ENCODE results near the gene DCAF5.
"Not testable (repeated sequence)": the region's sequence is repeated elsewhere in the genome, so short reads cannot be mapped to it uniquely, and the experiment has no call there.

DCAF5 gene

GRCh38 chr14:69101331-69101826, 51.5 kb downstream of the DCAF5 start:
- DNase-seq (ENCODE audit: low read depth in 1 of 2, low spot score in 1 of 2) = no peak

- no peak for DNase-seq (ENCODE audit: low read depth in 1 of 2, low spot score in 1 of 2)
Measured at GRCh38 chr14:69097974-69098373, 54.9 kb downstream of the DCAF5 start.

DNA sequence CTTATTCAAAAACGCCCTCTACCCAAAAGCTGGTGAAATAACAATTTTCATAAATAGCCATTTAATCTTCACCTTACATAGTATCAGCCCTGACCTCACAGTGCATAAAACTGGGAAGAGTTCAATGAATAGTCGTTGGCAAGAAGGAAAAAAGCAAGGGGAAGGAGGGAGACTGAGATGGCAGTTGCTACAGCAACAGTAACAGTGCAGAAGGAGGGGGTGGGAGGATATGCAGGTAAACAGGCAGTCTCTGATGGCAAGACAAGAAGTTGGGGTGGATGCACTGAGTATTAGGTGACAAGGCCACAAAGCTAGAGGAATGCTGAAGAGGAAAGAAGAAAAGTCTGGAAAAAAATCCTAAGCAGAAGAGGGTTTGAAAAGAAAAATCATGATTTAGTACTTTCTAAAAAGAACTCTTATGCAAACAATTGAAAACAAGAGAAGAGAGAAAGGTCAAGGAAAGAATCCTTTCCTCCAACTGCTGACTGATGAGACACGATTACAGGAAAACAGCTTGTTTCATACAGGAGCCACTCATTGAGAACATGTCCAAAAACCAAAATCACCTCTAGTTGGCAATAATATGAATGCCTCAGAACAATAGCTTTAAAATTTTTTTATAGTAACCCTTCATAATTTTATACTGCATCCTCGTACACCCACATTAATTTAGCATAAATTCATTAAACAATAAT, 56.0 kb downstream of the DCAF5 start:
- no peak for DNase-seq (ENCODE audit: low read depth in 1 of 2, low spot score in 1 of 2)

DNA sequence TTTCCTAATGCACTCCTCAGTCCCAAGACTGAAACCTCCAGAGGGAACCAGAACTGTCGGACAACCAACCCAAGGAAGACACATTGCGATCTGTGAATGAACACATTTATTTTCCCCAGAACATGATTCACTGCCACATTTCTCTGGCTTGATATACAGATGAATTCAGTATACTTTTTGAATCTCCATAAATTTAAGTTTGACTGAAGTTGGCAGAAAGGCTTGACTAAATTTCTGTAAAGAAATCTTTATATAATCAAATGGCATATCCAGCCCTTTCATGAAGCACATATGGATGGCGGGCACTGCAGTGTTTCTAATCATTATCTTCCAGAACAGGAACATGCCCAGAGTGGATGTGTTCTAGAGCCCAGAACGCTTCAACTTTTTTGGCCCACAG, 56.7 kb downstream of the DCAF5 start:
- DNase-seq (ENCODE audit: low read depth in 1 of 2, low spot score in 1 of 2) = no peak

DNA sequence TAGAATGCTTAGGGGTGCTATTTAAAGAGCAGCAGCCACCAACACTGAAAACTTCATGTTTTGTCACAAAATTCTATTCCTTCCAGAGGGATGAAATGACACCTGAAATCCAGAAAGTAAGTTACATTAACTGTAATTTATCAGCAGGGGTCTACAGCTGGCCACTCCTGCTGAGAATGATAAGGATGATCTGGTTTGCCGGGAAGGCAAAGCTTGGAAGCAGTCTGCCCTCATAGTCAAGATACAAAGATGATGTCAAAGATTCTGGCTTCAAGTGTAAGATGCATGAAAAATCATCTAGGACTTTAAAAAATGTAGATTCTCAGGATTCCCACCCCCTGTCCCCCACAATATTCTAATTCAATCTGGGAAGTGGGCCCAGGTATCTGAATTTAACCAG, 58.4 kb downstream of the DCAF5 start:
- DNase-seq (ENCODE audit: low read depth in 1 of 2, low spot score in 1 of 2) = no peak

- no peak for DNase-seq (ENCODE audit: low read depth in 1 of 2, low spot score in 1 of 2)
Measured at GRCh38 chr14:69093631-69094421, 59.1 kb downstream of the DCAF5 start.

- DNase-seq (ENCODE audit: low read depth in 1 of 2, low spot score in 1 of 2) = no peak
Measured at GRCh38 chr14:69092840-69093422, 60.0 kb downstream of the DCAF5 start.

DNA sequence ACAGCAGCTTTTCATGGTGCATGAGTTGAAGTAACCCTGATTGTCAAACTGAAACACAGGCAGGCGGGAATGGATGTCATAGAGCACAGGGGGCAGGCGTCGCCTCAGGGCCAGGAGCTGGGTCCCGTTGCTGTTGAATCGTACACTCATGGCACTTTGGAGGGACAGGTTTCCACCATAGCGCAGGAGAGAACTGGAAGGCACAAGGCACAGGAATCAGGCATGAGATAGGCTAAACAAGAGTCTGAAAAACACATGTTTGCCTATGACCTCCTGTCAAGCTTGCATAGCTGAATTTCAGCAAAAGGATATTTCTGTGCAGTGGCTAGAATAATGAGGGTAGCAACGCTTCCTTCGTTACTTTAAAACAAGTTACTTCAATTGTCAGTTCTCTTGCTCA, 61.2 kb downstream of the DCAF5 start:
- DNase-seq (ENCODE audit: low read depth in 1 of 2, low spot score in 1 of 2) = no peak

- no peak for DNase-seq (ENCODE audit: low read depth in 1 of 2, low spot score in 1 of 2)
Measured at GRCh38 chr14:69091006-69091405, 61.9 kb downstream of the DCAF5 start.

GRCh38 chr14:69090187-69090789, 62.6 kb downstream of the DCAF5 start:
- DNase-seq (ENCODE audit: low read depth in 1 of 2, low spot score in 1 of 2) = no peak

DNA sequence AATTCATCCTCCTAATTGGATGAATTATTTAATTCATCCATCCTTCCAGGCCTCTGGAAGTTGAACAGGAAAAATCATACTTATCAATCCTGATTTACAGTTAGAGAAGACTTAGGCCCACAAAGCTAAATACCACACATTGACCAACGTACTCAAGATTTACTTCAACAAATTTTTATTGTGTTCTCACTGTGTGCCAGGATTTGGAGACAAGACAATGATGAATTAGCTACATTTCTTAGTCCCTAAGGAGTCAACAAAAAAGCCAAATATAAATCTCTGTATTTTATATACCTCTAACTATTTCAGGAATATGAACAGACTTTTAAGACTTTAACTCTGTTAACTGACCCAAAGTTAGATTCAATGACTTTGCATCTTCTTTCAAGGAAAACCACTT, 63.9 kb downstream of the DCAF5 start:
- no peak for DNase-seq (ENCODE audit: low read depth in 1 of 2, low spot score in 1 of 2)

- no peak for DNase-seq (ENCODE audit: low read depth in 1 of 2, low spot score in 1 of 2)
Measured at GRCh38 chr14:69088586-69088985, 64.3 kb downstream of the DCAF5 start.

- no peak for DNase-seq (ENCODE audit: low read depth in 1 of 2, low spot score in 1 of 2)
Measured at GRCh38 chr14:69087061-69087461, 65.9 kb downstream of the DCAF5 start.

DNA sequence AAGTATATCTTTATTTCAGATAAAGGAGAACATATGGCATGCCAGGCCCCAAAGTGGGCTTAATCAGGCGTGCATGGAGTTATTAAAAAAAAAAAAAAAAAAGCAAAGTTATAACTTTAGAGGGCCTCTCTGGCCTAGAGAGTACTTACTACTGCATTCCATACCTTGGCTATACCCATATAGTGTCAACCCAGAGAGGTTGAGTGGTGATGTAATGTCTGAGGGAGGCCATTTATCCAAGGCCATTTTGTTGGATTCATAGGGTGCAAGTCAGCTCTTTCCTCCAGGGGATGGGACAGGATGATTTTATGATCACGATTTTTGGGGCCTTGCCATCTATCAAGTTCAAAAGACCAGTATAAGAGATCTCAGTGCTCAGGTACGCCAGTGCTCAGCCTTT, 66.4 kb downstream of the DCAF5 start:
- DNase-seq (ENCODE audit: low read depth in 1 of 2, low spot score in 1 of 2) = no peak

DNA sequence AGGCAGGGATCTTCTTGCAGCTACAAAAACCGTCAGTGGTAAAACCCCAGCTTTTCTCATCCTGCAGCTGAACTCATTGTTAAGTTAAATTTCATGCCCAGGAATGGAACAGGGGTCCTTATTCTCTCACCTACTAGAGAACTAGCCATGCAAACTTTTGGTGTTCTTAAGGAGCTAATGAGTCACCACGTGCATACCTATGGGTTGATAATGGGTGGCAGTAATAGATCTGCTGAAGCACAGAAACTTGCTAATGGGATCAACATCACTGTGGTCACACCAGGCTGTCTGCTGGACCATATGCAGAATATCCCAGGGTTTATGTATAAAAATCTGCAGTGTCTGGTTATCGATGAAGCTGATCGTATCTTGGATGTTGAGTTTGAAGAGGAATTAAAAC, 68.9 kb downstream of the DCAF5 start:
- no peak for DNase-seq (ENCODE audit: low read depth in 1 of 2, low spot score in 1 of 2)

- DNase-seq (ENCODE audit: low read depth in 1 of 2, low spot score in 1 of 2) = no peak
Measured at GRCh38 chr14:69083181-69083580, 69.7 kb downstream of the DCAF5 start.

- DNase-seq (ENCODE audit: low read depth in 1 of 2, low spot score in 1 of 2) = no peak
Measured at GRCh38 chr14:69081271-69081670, 71.6 kb downstream of the DCAF5 start.

DNA sequence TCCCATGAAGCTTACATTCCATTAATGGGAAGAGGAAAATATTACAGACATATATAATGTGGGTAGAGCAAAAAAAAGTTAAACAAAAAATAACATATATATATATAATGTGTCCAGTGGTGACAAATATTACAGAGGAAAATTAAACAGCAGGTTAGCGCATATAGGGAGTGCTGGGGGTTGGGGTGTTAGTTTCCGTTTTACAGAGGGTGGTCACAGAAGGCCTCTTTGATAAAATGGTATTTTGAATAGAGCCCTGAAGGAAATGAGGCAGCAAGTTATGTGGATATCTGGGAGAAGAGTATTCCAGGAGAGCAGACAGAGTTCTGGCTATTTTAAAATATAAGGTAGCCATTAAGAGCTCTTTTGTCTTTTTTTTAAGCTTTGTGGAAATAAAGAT, 73.2 kb downstream of the DCAF5 start:
- DNase-seq (ENCODE audit: low read depth in 1 of 2, low spot score in 1 of 2) = no peak

GRCh38 chr14:69079188-69079742, 73.7 kb downstream of the DCAF5 start:
- no peak for DNase-seq (ENCODE audit: low read depth in 1 of 2, low spot score in 1 of 2)

GRCh38 chr14:69077841-69078240, 75.1 kb downstream of the DCAF5 start:
- no peak for DNase-seq (ENCODE audit: low read depth in 1 of 2, low spot score in 1 of 2)

GRCh38 chr14:69077185-69077584, 75.7 kb downstream of the DCAF5 start:
- DNase-seq (ENCODE audit: low read depth in 1 of 2, low spot score in 1 of 2) = not testable (repeated sequence)

All from stimulated activated CD4-positive, alpha-beta T cell treated with anti-CD3 and anti-CD28 coated beads, Interleukin-15, amount 100 ng/mL, for 1 hour (primary cell).